WTC11 (cell line): Measurements from ENCODE around the gene TESK2.

Experiments used
- CREB1 ChIP-seq: sonication (generic); formaldehyde crosslinking; IDR thresholded peaks from 2 replicates; pipeline ENCODE4 v1.8.0; 2023; ENCODE audit warnings: mild to moderate bottlenecking, missing genetic modification reagents
- ETV6 ChIP-seq: sonication (generic); formaldehyde crosslinking; IDR thresholded peaks from 2 replicates; pipeline ENCODE4 v1.8.1; 2022; ENCODE audit warnings: mild to moderate bottlenecking, missing genetic modification reagents
- FOXJ3 ChIP-seq: sonication (generic); formaldehyde crosslinking; IDR thresholded peaks from 2 replicates; pipeline ENCODE4 v1.9.0; 2021; ENCODE audit warnings: missing genetic modification reagents, mild to moderate bottlenecking, borderline replicate concordance
- MYBL2 ChIP-seq: sonication (generic); formaldehyde crosslinking; IDR thresholded peaks from 2 replicates; pipeline ENCODE4 v1.8.1; 2023; ENCODE audit warnings: mild to moderate bottlenecking, moderate library complexity, missing genetic modification reagents
- NFYB ChIP-seq: sonication (generic); formaldehyde crosslinking; conservative IDR thresholded peaks from 2 replicates; pipeline ENCODE4 v1.8.0; 2022; ENCODE audit warnings: low read depth, missing genetic modification reagents
- NR3C1 ChIP-seq: sonication (generic); formaldehyde crosslinking; conservative IDR thresholded peaks from 2 replicates; pipeline ENCODE4 v1.8.1; 2023; ENCODE audit warnings: low read depth, mild to moderate bottlenecking, missing genetic modification reagents
- ZBTB21 ChIP-seq: sonication (generic); formaldehyde crosslinking; IDR thresholded peaks from 2 replicates; pipeline ENCODE4 v1.8.1; 2023; ENCODE audit warnings: mild to moderate bottlenecking, missing genetic modification reagents, borderline replicate concordance
- TF ChIP-seq, protein P1 (sequence below): sonication (generic); formaldehyde crosslinking; IDR thresholded peaks from 2 replicates; pipeline ENCODE4 v1.8.1; 2023; ENCODE audit warnings: mild to moderate bottlenecking, missing genetic modification reagents, moderate library complexity
- TF ChIP-seq, protein P2 (sequence below): fragments of 200-600 bp; IDR thresholded peaks from 2 replicates; pipeline ENCODE4 v1.8.0; 2022; ENCODE audit warnings: antibody characterized with exemption
- TF ChIP-seq, protein P3 (sequence below): sonication (generic); formaldehyde crosslinking; IDR thresholded peaks from 2 replicates; pipeline ENCODE4 v1.8.0; 2023; ENCODE audit warnings: missing genetic modification reagents
- TF ChIP-seq, protein P4 (sequence below): sonication (generic); formaldehyde crosslinking; IDR thresholded peaks from 2 replicates; pipeline ENCODE4 v1.8.1; 2022; ENCODE audit warnings: missing genetic modification reagents, borderline replicate concordance
- TF ChIP-seq, protein P5 (sequence below): sonication (generic); formaldehyde crosslinking; IDR thresholded peaks from 2 replicates; pipeline ENCODE4 v1.8.0; 2022; ENCODE audit warnings: mild to moderate bottlenecking, missing genetic modification reagents
- TF ChIP-seq, protein P6 (sequence below): sonication (generic); formaldehyde crosslinking; IDR thresholded peaks from 2 replicates; pipeline ENCODE4 v1.8.0; 2022; ENCODE audit warnings: mild to moderate bottlenecking, missing genetic modification reagents
- TF ChIP-seq, protein P7 (sequence below): sonication (generic); formaldehyde crosslinking; IDR thresholded peaks from 2 replicates; pipeline ENCODE4 v1.8.1; 2023; ENCODE audit warnings: mild to moderate bottlenecking, missing genetic modification reagents, borderline replicate concordance

DNA sequence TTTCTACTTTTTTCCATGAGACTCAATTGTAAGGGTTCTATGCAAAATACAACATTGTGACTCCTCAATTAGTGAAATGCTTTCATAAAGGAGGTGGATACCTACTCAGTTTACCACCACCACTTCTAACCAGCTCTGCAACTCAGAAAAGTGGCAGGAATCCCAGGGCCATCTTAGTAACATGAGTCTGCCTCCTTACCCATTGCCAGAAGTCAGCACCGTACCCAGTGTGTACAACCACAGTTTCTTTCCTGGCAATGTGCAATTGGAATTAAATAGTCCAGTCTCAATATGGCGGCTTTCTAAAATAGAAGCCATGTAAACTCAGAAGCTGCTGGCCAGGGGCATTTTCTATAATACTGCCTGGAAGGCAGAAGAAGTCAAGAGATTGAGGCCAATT, 32.1 kb downstream of the TESK2 start:
- TF ChIP-seq, protein P1, sequence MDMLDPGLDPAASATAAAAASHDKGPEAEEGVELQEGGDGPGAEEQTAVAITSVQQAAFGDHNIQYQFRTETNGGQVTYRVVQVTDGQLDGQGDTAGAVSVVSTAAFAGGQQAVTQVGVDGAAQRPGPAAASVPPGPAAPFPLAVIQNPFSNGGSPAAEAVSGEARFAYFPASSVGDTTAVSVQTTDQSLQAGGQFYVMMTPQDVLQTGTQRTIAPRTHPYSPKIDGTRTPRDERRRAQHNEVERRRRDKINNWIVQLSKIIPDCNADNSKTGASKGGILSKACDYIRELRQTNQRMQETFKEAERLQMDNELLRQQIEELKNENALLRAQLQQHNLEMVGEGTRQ, result no peak
- TF ChIP-seq, protein P2, sequence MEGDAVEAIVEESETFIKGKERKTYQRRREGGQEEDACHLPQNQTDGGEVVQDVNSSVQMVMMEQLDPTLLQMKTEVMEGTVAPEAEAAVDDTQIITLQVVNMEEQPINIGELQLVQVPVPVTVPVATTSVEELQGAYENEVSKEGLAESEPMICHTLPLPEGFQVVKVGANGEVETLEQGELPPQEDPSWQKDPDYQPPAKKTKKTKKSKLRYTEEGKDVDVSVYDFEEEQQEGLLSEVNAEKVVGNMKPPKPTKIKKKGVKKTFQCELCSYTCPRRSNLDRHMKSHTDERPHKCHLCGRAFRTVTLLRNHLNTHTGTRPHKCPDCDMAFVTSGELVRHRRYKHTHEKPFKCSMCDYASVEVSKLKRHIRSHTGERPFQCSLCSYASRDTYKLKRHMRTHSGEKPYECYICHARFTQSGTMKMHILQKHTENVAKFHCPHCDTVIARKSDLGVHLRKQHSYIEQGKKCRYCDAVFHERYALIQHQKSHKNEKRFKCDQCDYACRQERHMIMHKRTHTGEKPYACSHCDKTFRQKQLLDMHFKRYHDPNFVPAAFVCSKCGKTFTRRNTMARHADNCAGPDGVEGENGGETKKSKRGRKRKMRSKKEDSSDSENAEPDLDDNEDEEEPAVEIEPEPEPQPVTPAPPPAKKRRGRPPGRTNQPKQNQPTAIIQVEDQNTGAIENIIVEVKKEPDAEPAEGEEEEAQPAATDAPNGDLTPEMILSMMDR, result no peak
- no peak for TF ChIP-seq ETV6 (CRISPR knock-in tag)
- TF ChIP-seq CREB1 (CRISPR knock-in tag), result no peak
- TF ChIP-seq, protein P3, sequence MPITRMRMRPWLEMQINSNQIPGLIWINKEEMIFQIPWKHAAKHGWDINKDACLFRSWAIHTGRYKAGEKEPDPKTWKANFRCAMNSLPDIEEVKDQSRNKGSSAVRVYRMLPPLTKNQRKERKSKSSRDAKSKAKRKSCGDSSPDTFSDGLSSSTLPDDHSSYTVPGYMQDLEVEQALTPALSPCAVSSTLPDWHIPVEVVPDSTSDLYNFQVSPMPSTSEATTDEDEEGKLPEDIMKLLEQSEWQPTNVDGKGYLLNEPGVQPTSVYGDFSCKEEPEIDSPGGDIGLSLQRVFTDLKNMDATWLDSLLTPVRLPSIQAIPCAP (CRISPR knock-in tag), result no peak
- TF ChIP-seq, protein P4, sequence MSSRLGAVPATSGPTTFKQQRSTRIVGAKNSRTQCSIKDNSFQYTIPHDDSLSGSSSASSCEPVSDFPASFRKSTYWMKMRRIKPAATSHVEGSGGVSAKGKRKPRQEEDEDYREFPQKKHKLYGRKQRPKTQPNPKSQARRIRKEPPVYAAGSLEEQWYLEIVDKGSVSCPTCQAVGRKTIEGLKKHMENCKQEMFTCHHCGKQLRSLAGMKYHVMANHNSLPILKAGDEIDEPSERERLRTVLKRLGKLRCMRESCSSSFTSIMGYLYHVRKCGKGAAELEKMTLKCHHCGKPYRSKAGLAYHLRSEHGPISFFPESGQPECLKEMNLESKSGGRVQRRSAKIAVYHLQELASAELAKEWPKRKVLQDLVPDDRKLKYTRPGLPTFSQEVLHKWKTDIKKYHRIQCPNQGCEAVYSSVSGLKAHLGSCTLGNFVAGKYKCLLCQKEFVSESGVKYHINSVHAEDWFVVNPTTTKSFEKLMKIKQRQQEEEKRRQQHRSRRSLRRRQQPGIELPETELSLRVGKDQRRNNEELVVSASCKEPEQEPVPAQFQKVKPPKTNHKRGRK (CRISPR knock-in tag), result no peak
- TF ChIP-seq, protein P5, sequence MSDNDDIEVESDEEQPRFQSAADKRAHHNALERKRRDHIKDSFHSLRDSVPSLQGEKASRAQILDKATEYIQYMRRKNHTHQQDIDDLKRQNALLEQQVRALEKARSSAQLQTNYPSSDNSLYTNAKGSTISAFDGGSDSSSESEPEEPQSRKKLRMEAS, result no peak
- no peak for TF ChIP-seq FOXJ3 (CRISPR knock-in tag)
- TF ChIP-seq, protein P6, sequence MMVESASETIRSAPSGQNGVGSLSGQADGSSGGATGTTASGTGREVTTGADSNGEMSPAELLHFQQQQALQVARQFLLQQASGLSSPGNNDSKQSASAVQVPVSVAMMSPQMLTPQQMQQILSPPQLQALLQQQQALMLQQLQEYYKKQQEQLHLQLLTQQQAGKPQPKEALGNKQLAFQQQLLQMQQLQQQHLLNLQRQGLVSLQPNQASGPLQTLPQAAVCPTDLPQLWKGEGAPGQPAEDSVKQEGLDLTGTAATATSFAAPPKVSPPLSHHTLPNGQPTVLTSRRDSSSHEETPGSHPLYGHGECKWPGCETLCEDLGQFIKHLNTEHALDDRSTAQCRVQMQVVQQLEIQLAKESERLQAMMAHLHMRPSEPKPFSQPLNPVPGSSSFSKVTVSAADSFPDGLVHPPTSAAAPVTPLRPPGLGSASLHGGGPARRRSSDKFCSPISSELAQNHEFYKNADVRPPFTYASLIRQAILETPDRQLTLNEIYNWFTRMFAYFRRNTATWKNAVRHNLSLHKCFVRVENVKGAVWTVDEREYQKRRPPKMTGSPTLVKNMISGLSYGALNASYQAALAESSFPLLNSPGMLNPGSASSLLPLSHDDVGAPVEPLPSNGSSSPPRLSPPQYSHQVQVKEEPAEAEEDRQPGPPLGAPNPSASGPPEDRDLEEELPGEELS, result no peak
- TF ChIP-seq NR3C1 (CRISPR knock-in tag), result no peak
- TF ChIP-seq ZBTB21 (CRISPR knock-in tag), result no peak
- no peak for TF ChIP-seq NFYB (CRISPR knock-in tag)
- no peak for TF ChIP-seq MYBL2 (CRISPR knock-in tag)
- TF ChIP-seq, protein P7, sequence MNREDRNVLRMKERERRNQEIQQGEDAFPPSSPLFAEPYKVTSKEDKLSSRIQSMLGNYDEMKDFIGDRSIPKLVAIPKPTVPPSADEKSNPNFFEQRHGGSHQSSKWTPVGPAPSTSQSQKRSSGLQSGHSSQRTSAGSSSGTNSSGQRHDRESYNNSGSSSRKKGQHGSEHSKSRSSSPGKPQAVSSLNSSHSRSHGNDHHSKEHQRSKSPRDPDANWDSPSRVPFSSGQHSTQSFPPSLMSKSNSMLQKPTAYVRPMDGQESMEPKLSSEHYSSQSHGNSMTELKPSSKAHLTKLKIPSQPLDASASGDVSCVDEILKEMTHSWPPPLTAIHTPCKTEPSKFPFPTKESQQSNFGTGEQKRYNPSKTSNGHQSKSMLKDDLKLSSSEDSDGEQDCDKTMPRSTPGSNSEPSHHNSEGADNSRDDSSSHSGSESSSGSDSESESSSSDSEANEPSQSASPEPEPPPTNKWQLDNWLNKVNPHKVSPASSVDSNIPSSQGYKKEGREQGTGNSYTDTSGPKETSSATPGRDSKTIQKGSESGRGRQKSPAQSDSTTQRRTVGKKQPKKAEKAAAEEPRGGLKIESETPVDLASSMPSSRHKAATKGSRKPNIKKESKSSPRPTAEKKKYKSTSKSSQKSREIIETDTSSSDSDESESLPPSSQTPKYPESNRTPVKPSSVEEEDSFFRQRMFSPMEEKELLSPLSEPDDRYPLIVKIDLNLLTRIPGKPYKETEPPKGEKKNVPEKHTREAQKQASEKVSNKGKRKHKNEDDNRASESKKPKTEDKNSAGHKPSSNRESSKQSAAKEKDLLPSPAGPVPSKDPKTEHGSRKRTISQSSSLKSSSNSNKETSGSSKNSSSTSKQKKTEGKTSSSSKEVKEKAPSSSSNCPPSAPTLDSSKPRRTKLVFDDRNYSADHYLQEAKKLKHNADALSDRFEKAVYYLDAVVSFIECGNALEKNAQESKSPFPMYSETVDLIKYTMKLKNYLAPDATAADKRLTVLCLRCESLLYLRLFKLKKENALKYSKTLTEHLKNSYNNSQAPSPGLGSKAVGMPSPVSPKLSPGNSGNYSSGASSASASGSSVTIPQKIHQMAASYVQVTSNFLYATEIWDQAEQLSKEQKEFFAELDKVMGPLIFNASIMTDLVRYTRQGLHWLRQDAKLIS (CRISPR knock-in tag), result no peak
